Thymus (tissue), 11 donors: ENCODE data around the gene ITFG2. TPM values are rescaled to one million over a fixed set of nuclear protein-coding genes. Genes with fewer than 3 reads are reported as not detected.

ENCODE experiments used
- DNase-seq, 9 donors: peaks; one replicate each; pipeline ENCODE4 v3.0.0-alpha.2; 2013; ENCODE audit warnings: low spot score in 9 of 9, low read depth in 6 of 9, missing footprints in 1 of 9
- H3K27ac ChIP-seq, 2 donors: one replicate each; pipeline ENCODE4 v1.5.1; 2013; ENCODE audit warnings: control low read depth in 1 of 2, low read depth in 1 of 2, low read length in 1 of 2, mild to moderate bottlenecking in 1 of 2, moderate library complexity in 1 of 2
- H3K27me3 ChIP-seq, 2 donors: one replicate each; pipeline ENCODE4 v1.5.1; 2013; ENCODE audit warnings: low read length in 1 of 2; ENCODE audit not compliant: control insufficient read depth in 2 of 2, insufficient read depth in 1 of 2
- H3K36me3 ChIP-seq, 2 donors: one replicate each; pipeline ENCODE4 v1.5.1; 2013; ENCODE audit warnings: low read length in 1 of 2, mild to moderate bottlenecking in 1 of 2, moderate library complexity in 1 of 2; ENCODE audit not compliant: control insufficient read depth in 2 of 2, insufficient read depth in 2 of 2
- H3K4me1 ChIP-seq, 2 donors: one replicate each; pipeline ENCODE4 v1.5.1; 2013; ENCODE audit warnings: low read length in 2 of 2; ENCODE audit not compliant: control insufficient read depth in 2 of 2, insufficient read depth in 2 of 2
- H3K4me3 ChIP-seq, 2 donors: one replicate each; pipeline ENCODE4 v1.5.1; 2013; ENCODE audit warnings: low read length in 2 of 2, control low read depth in 1 of 2, mild to moderate bottlenecking in 1 of 2
- H3K9me3 ChIP-seq, 2 donors: one replicate each; pipeline ENCODE4 v1.5.1; 2013; ENCODE audit warnings: low read length in 1 of 2, mild to moderate bottlenecking in 1 of 2; ENCODE audit not compliant: control insufficient read depth in 2 of 2, insufficient read depth in 1 of 2
- WGBS: extraction: QIAGEN DNeasy Blood & Tissue Kit; methylation state at CpG from one replicate; pipeline ENCODE4 v1.1.7; 2013; 5-methylcytosine and 5-hydroxymethylcytosine counted together
- polyA plus RNA-seq: library from polyadenylated mRNA; stranded (reverse); fragments of 200-250 nt; gene quantifications from one replicate; pipeline ENCODE4 v1.2.3, GENCODE V29; 2013
- total RNA-seq: library from RNA; stranded (reverse); fragments of 120-200 nt; gene quantifications from one replicate; pipeline ENCODE4 v1.2.4, GENCODE V29; 2013
- donor health status: healthy.

The ITFG2 gene
- total and polyA plus RNA-seq, 2 donors: 23.8 to 40.6 TPM

GRCh38 chr12:2820432-2820831 lies 8.0 kb downstream of the ITFG2 start:
- Histone ChIP-seq H3K4me3 (no peak overlapping the region), H3K9me3 (no peaks in the 10 kb centered on the region), H3K27ac (no peak overlapping the region), H3K36me3 (peaks cover 76 to 81% of the 10 kb centered on the region in 2 donors), H3K4me1 (peaks cover 0 to under 1% of the 10 kb centered on the region in 2 donors), H3K27me3 (no peaks in the 10 kb centered on the region)
- 97% methylated on average over 9 of the region's 9 CpGs for WGBS
- DNase-seq: no peak

GRCh38 chr12:2823483-2823882 lies 11.0 kb downstream of the ITFG2 start:
- no peaks in the 10 kb centered on the region for H3K9me3 ChIP-seq
- DNase-seq: no peak
- WGBS: 96% methylated on average over 7 of the region's 7 CpGs
- H3K36me3 ChIP-seq: peaks cover 88 to 90% of the 10 kb centered on the region in 2 donors
- no peak overlapping the region for H3K4me3 ChIP-seq
- no peaks in the 10 kb centered on the region for H3K4me1 ChIP-seq
- H3K27ac ChIP-seq: no peak overlapping the region
- no peaks in the 10 kb centered on the region for H3K27me3 ChIP-seq

DNA sequence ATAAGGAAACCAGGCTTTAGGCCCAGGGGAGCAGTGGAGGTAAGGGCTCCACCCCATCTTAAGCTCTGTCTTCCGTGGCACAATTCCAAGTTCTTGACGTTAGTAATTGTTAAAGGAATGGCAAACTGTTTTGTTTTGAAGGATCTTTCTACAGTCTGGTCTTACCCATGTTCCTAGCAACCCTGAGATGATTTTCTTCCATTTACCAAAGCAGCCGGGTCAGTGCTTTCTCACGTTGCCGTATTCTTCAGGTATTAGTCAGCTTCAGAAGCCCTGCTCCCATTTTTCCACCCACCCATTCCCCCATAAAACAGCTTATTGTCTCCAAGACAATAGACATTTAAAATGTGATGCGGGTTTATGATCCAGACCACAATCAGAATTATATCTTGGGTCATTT lies 12.1 kb downstream of the ITFG2 start:
- Histone ChIP-seq H3K27me3 (no peaks in the 10 kb centered on the region), H3K27ac (no peak overlapping the region), H3K36me3 (peaks cover 86% of the 10 kb centered on the region in 2 donors), H3K4me1 (no peaks in the 10 kb centered on the region), H3K4me3 (no peak overlapping the region), H3K9me3 (no peaks in the 10 kb centered on the region)
- DNase-seq: no peak
- 98% methylated on average over 6 of the region's 6 CpGs for WGBS

- H3K4me1 ChIP-seq: no peaks in the 10 kb centered on the region
- 97% methylated on average over 4 of the region's 4 CpGs for WGBS
- no peaks in the 10 kb centered on the region for H3K27me3 ChIP-seq
- no peaks in the 10 kb centered on the region for H3K9me3 ChIP-seq
- peaks cover 82 to 83% of the 10 kb centered on the region in 2 donors for H3K36me3 ChIP-seq
- no peak overlapping the region for H3K27ac ChIP-seq
- no peak overlapping the region for H3K4me3 ChIP-seq
- no peak for DNase-seq
Measured at GRCh38 chr12:2825132-2825531, 12.7 kb downstream of the ITFG2 start.

DNA sequence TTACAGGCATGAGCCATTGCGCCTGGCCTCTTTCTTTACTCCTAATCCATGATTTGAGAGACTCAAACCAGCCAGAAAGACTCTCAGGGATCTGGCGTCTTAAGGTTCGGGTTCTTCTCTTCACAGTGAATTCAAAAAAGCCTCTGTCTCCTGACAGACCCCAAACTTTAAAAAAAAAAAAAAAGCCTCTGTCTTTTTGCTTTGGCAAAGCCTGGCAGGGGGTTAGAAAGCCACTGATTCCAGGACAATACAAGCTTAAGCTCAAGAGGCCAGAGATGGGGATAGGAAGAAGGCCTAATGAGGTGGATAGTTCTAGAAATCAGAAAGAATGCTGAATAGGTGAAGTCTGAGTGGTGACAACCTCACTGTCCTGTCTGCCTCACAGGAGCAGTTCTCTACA lies 13.6 kb downstream of the ITFG2 start:
- no peaks in the 10 kb centered on the region for H3K27me3 ChIP-seq

GRCh38 chr12:2826721-2827515 lies 14.4 kb downstream of the ITFG2 start:
- 93% methylated on average over 14 of the region's 14 CpGs for WGBS
- Histone ChIP-seq H3K27ac (no peak overlapping the region), H3K27me3 (no peaks in the 10 kb centered on the region), H3K4me3 (no peak overlapping the region), H3K9me3 (no peaks in the 10 kb centered on the region), H3K4me1 (no peaks in the 10 kb centered on the region), H3K36me3 (peaks cover 73 to 78% of the 10 kb centered on the region in 2 donors)
- DNase-seq: no peak

More for the DNA sequence above, 13.6 kb downstream of the ITFG2 start:
- DNase-seq: no peak
- 98% methylated on average over 3 of the region's 3 CpGs for WGBS
- H3K36me3 ChIP-seq: peaks cover 79 to 80% of the 10 kb centered on the region in 2 donors
- H3K4me3 ChIP-seq: no peak overlapping the region
- no peak overlapping the region for H3K27ac ChIP-seq
- H3K9me3 ChIP-seq: no peaks in the 10 kb centered on the region
- no peaks in the 10 kb centered on the region for H3K4me1 ChIP-seq

GRCh38 chr12:2829275-2829674 lies 16.8 kb downstream of the ITFG2 start:
- 98% methylated on average over 6 of the region's 6 CpGs for WGBS
- Histone ChIP-seq H3K27ac (no peak overlapping the region), H3K27me3 (peaks cover 0 to under 1% of the 10 kb centered on the region in 2 donors), H3K4me3 (no peak overlapping the region), H3K4me1 (no peaks in the 10 kb centered on the region), H3K9me3 (no peaks in the 10 kb centered on the region), H3K36me3 (peaks cover 50 to 55% of the 10 kb centered on the region in 2 donors)
- DNase-seq: no peak

DNA sequence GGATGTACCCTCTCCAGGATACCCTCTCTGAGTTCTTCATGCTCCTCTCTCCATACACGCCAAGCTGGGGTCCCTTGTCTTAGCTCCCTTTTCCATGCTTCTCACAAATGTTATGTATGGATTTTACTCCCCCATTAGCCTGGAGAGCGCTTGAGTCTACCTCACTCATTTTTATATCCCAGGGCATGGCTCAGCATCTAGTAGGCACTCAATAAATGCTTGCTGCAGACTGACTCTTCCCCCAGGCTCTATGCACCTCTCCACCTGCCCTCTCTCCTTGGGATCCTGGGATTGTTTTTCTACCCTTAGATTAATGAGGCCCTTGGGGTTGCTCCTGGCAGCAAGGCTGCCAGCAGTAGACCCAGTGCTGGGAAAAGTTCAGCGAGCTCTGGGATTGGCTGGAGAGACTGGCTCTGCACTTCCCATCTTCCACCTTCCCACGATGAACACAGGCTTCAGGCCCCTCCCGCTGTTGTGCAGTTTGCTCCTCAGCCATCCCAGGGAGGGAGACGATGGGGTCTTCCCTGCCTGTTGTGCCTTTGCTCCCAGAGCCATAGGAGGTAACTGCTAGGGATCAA lies 20.2 kb downstream of the ITFG2 start:
- peaks cover 0 to 10% of the 10 kb centered on the region in 2 donors for H3K27me3 ChIP-seq
- H3K9me3 ChIP-seq: no peaks in the 10 kb centered on the region
- no peak overlapping the region for H3K27ac ChIP-seq
- H3K4me1 ChIP-seq: peaks cover 0 to 2% of the 10 kb centered on the region in 2 donors
- 90% methylated on average over 6 of the region's 6 CpGs for WGBS
- DNase-seq: no peak
- H3K4me3 ChIP-seq: no peak overlapping the region
- peaks cover 23% of the 10 kb centered on the region in 2 donors for H3K36me3 ChIP-seq

DNA sequence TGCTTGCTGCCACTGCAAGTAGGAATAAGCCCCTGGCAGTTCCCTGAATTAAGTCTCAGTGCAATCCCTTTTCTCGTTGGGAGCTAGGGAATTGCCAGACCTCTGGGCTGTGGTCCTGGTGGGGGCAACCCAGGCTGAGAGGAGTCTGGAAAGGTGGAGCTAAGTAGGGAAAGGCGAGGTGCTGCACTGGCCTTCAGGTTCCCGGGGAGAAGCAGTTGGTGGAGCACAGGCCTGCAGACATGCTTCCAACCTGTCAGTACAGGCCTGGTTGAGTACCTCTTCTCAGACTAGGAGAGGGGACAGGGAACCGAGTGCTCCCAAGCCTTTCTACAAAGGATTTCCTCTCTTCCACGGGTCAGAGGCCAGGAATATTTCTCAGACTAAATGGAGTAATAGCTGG lies 20.9 kb downstream of the ITFG2 start:
- no peak for DNase-seq
- H3K27ac ChIP-seq: peak overlapping the region in 1 of 2 donors; percentile 13
- H3K9me3 ChIP-seq: no peaks in the 10 kb centered on the region
- WGBS: 84% methylated on average over 5 of the region's 5 CpGs
- H3K4me1 ChIP-seq: peaks cover 0 to 2% of the 10 kb centered on the region in 2 donors
- peaks cover 16 to 23% of the 10 kb centered on the region in 2 donors for H3K36me3 ChIP-seq
- no peak overlapping the region for H3K4me3 ChIP-seq
- peaks cover 0 to 10% of the 10 kb centered on the region in 2 donors for H3K27me3 ChIP-seq
